VCaP (cell line): Measurements from ENCODE around the gene OR8B2.
"Not testable (repeated sequence)": the region's sequence is repeated elsewhere in the genome, so short reads cannot be mapped to it uniquely, and the experiment has no call there.

Experiments
- H3K27ac ChIP-seq: fragments of 450-650 bp; 2 replicates; pipeline ENCODE4 v1.5.1; 2017
- CTCF ChIP-seq: fragments of 450-650 bp; conservative IDR thresholded peaks from 2 replicates; pipeline ENCODE4 v1.5.1; 2017; ENCODE audit warnings: mild to moderate bottlenecking, moderate library complexity

Gene OR8B2

GRCh38 chr11:124402326-124402922, 18.1 kb upstream of the OR8B2 start:
- no peak overlapping the region for H3K27ac ChIP-seq
- peak; percentile 88 for TF ChIP-seq CTCF

GRCh38 chr11:124398924-124399323, 14.6 kb upstream of the OR8B2 start, which contains the start of gene OR8B3:
TSS of gene OR8B3 (minus strand) at chr11:124399024. CDS start at chr11:124397351, 1,673 bp downstream.
- no peak within 1 kb of the TSS for H3K27ac ChIP-seq
- TF ChIP-seq CTCF: no peak

- not testable (repeated sequence) for H3K27ac ChIP-seq
Observed at GRCh38 chr11:124396847-124397246, 12.5 kb upstream of the OR8B2 start.

GRCh38 chr11:124394408-124394807, 10.1 kb upstream of the OR8B2 start:
- H3K27ac ChIP-seq: no peak overlapping the region
- no peak for TF ChIP-seq CTCF

- H3K27ac ChIP-seq: not testable (repeated sequence)
Observed at GRCh38 chr11:124382857-124383256, 1.4 kb downstream of the OR8B2 start.

- H3K27ac ChIP-seq: no peak overlapping the region
- TF ChIP-seq CTCF: no peak
Observed at GRCh38 chr11:124380585-124380984, 3.7 kb downstream of the OR8B2 start.

- no peak overlapping the region for H3K27ac ChIP-seq
- TF ChIP-seq CTCF: no peak
Observed at GRCh38 chr11:124376280-124376679, 8.0 kb downstream of the OR8B2 start.

- H3K27ac ChIP-seq: no peak overlapping the region
- TF ChIP-seq CTCF: no peak
Observed at GRCh38 chr11:124359566-124359965, 24.7 kb downstream of the OR8B2 start.

- no peak for TF ChIP-seq CTCF
- H3K27ac ChIP-seq: no peak overlapping the region
Observed at GRCh38 chr11:124346311-124346955, 37.9 kb downstream of the OR8B2 start.
